ENCODE results near the gene RPS8. TPM values are rescaled to one million over a fixed set of nuclear protein-coding genes. Genes with fewer than 3 reads are reported as not detected.
A peak's percentile ranks its signal among the peaks of the same experiment; 100 is the strongest.

RPS8 gene
- total and polyA plus RNA-seq, 2 of the 8 experiments (the other 6 are each of a cell fraction or from before 2014, with no cell fraction given), result 2,261 to 2,407 TPM

DNA sequence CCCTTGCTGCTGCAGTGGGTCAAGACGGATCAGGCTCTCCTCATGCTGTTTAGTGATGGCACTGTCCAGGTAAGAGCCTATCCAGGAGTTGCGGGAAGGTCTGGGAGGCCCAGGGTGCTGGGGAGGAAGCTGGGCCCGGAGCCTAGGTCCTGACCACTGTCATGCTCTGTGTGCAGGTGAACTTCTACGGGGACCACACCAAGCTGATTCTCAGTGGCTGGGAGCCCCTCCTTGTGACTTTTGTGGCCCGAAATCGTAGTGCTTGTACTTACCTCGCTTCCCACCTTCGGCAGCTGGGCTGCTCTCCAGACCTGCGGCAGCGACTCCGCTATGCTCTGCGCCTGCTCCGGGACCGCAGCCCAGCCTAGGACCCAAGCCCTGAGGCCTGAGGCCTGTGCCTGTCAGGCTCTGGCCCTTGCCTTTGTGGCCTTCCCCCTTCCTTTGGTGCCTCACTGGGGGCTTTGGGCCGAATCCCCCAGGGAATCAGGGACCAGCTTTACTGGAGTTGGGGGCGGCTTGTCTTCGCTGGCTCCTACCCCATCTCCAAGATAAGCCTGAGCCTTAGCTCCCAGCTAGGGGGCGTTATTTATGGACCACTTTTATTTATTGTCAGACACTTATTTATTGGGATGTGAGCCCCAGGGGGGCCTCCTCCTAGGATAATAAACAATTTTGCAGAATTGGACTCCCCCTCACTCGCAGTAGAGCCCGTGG, 30.1 kb downstream of the RPS8 start:
- Histone ChIP-seq H3K23me2 (ENCODE audit: low read depth, low read length) (peaks cover 4% of the 10 kb centered on the region; the same call in 1 of the 2 replicates), H3K4ac (replicated peaks; ENCODE audit: insufficient read length, low read depth, low read length) (no peak overlapping the region), H2BK5ac (ENCODE audit: low read depth, low read length) (peak overlapping the region; percentile 44; the same call in 1 of the 2 replicates), H3K18ac (ENCODE audit: extremely low read depth, low read length) (no peak overlapping the region), H3K4me2 (ENCODE audit: insufficient read depth in 1 of 2, low read depth in 2 of 2, low read length in 2 of 2) (no peak overlapping the region), H3K27me3 (replicated peaks in 1 of 4; ENCODE audit: control insufficient read depth in 3 of 4, extremely low read depth in 1 of 4, insufficient read depth in 3 of 4, low read length in 3 of 4) (peaks cover 0 to 5% (median 0%) of the 10 kb centered on the region in 4 experiments; a peak in 2 of 7 replicates), H2AFZ (ENCODE audit: low read length) (no peak overlapping the region), H4K20me1 (replicated peaks in 1 of 2; ENCODE audit: control insufficient read depth in 1 of 2, insufficient read depth in 2 of 2, low read length in 2 of 2) (peaks cover 0 to 9% of the 10 kb centered on the region in 2 experiments), H2AK5ac (ENCODE audit: low read depth, low read length) (0 out of 2 replicates have a peak overlapping the region, but pooled peaks have one; percentile 19), H3K56ac (replicated peaks; ENCODE audit: insufficient read length, low read depth, low read length) (no peak overlapping the region), H2BK20ac (ENCODE audit: low read length) (no peak overlapping the region), H2BK15ac (ENCODE audit: low read length) (no peak overlapping the region), H2BK120ac (replicated peaks; ENCODE audit: low read depth, low read length) (no peak overlapping the region), H4K8ac (ENCODE audit: extremely low read depth, insufficient read depth, low read length) (no peak overlapping the region; the same call in 1 of the 2 replicates), H3K79me2 (ENCODE audit: control insufficient read depth in 1 of 2, insufficient read depth in 2 of 2, low read length in 2 of 2) (no peaks in the 10 kb centered on the region), H3K27ac (ENCODE audit: low read depth, low read length) (no peak overlapping the region), H3K14ac (ENCODE audit: insufficient read length) (no peak overlapping the region), H3K23ac (ENCODE audit: insufficient read length) (no peak overlapping the region), H3K4me3 (ENCODE audit: extremely low read depth in 1 of 4, insufficient read depth in 2 of 4, low read depth in 3 of 4, low read length in 4 of 4) (no peak overlapping the region), H3K9ac (replicated peaks in 1 of 4; ENCODE audit: extremely low read depth in 1 of 4, low read depth in 3 of 4, low read length in 3 of 4) (no peak overlapping the region), H3K79me1 (ENCODE audit: low read depth, low read length) (no peaks in the 10 kb centered on the region), H4K91ac (replicated peaks; ENCODE audit: insufficient read length, low read length) (no peak overlapping the region), H3K9me3 (ENCODE audit: insufficient read depth in 2 of 2, low read depth in 1 of 2, low read length in 1 of 2) (no peaks in the 10 kb centered on the region), H2BK12ac (ENCODE audit: low read depth, low read length) (no peak overlapping the region), H3K4me1 (replicated peaks in 1 of 4; ENCODE audit: control insufficient read depth in 3 of 4, insufficient read depth in 4 of 4, low read length in 3 of 4) (peaks cover 10 to 41% (median 29%) of the 10 kb centered on the region in 4 experiments), H4K5ac (ENCODE audit: insufficient read length, low read depth, low read length) (no peak overlapping the region), H3K36me3 (ENCODE audit: control insufficient read depth in 2 of 4, insufficient read depth in 4 of 4, low read length in 3 of 4) (peaks cover 0 to 16% (median 10%) of the 10 kb centered on the region in 4 experiments; a peak in 5 of 8 replicates)
- DNase-seq (ENCODE audit: low read depth in 1 of 2, low spot score in 2 of 2) (no peak), FAIRE-seq (no peak)
- CTCF ChIA-PET (ENCODE audit: partially characterized antibody), result interaction anchor here (0.5 to 5.4 kb wide), 12 partner anchors 9 to 181 kb away, joined by 3 to 37 read pairs (median 8); partner anchors contain the start of genes BEST4, EIF2B3 and RNU5D-1
- WGBS, 2 experiments (ENCODE audit: extremely low coverage in 1 of 2, insufficient coverage in 1 of 2, insufficient read length in 1 of 2, insufficient replicate concordance in 2 of 2, low coverage in 1 of 2, low lambda C conversion rate in 2 of 2, missing lambda C conversion rate in 1 of 2), result 94% methylated on average over 20 of the region's 20 CpGs; no CpG with 5 or more reads in 1 of the 2 experiments
- POLR2A ChIA-PET (ENCODE audit: partially characterized antibody), result interaction anchor here (1.2 to 19.2 kb wide), 10 partner anchors 9 to 84 kb away, joined by 5 to 547 read pairs (median 17); partner anchors contain the start of genes BEST4, RNU5D-1 and RPS8
- TF ChIP-seq SP4 (IDR thresholded peaks at IDR 0.05; ENCODE audit: low read length) (no peak), POLR2A (IDR thresholded peaks at IDR 0.05; ENCODE audit: control extremely low read depth in 1 of 2, low read depth in 2 of 2, low read length in 2 of 2) (peak in 1 of 2 experiments; percentile 37; a peak in 1 of 3 replicates), JUND (IDR thresholded peaks at IDR 0.05; ENCODE audit: low read length) (no peak), BRCA1 (IDR thresholded peaks at IDR 0.05; ENCODE audit: low read depth, low read length) (no peak), TBP (IDR thresholded peaks at IDR 0.05; ENCODE audit: low read depth, low read length) (no peak), EZH2 (IDR thresholded peaks at IDR 0.05; ENCODE audit: low read depth, low read length, severe bottlenecking) (no peak)
- TF ChIP-seq, protein P1, sequence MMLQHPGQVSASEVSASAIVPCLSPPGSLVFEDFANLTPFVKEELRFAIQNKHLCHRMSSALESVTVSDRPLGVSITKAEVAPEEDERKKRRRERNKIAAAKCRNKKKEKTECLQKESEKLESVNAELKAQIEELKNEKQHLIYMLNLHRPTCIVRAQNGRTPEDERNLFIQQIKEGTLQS (IDR thresholded peaks at IDR 0.05; ENCODE audit: insufficient read depth, low read depth, low read length), result no peak
- TF ChIP-seq, protein P2, sequence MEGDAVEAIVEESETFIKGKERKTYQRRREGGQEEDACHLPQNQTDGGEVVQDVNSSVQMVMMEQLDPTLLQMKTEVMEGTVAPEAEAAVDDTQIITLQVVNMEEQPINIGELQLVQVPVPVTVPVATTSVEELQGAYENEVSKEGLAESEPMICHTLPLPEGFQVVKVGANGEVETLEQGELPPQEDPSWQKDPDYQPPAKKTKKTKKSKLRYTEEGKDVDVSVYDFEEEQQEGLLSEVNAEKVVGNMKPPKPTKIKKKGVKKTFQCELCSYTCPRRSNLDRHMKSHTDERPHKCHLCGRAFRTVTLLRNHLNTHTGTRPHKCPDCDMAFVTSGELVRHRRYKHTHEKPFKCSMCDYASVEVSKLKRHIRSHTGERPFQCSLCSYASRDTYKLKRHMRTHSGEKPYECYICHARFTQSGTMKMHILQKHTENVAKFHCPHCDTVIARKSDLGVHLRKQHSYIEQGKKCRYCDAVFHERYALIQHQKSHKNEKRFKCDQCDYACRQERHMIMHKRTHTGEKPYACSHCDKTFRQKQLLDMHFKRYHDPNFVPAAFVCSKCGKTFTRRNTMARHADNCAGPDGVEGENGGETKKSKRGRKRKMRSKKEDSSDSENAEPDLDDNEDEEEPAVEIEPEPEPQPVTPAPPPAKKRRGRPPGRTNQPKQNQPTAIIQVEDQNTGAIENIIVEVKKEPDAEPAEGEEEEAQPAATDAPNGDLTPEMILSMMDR (IDR thresholded peaks at IDR 0.05; ENCODE audit: control extremely low read depth in 1 of 3, insufficient read depth in 1 of 3, low read depth in 1 of 3, low read length in 3 of 3), result peak in 2 of 3 experiments; percentile 7 to 11; a peak in 1 of 4 replicates
